Sciatic nerve (tissue), 2 donors: ENCODE measurements around the gene HYCC2. TPM values are rescaled to one million over a fixed set of nuclear protein-coding genes. Genes with fewer than 3 reads are reported as not detected.

ENCODE experiments used
- ATAC-seq: fragments of 200-7000 bp; cut with Tn5 transposase; one replicate; pipeline ENCODE4 v1.9.1; 2020; ENCODE audit warnings: mild to moderate bottlenecking, moderate library complexity
- DNase-seq: peaks from one replicate; pipeline ENCODE4 v3.0.0-alpha.2; 2020; ENCODE audit warnings: low spot score
- intact Hi-C: fragments of 100-400 bp; cut with DNase I; formaldehyde crosslinking; loops from one replicate; pipeline ENCODE4 v1.14.2; 2022
- total RNA-seq: library from RNA; stranded (reverse); fragmentation: NEBNext Ultra II Directional; extraction: Animal tissue kit (Norgen Biotek cat#: 25700); gene quantifications from one replicate; pipeline ENCODE4 v1.2.1, GENCODE V29; 2021
- donor health status: DM: no; HTN: no; CAD: no.
- donor health status: DM: no; HTN: no; CAD: no.

The HYCC2 gene
- total RNA-seq, 1 donor from 2014 or later = 35.0 TPM

- intact Hi-C loops = no loop called here
- DNase-seq = no peak
- ATAC-seq = no peak
These were observed 49.6 kb downstream of the HYCC2 start for GRCh38 chr2:201021914-201022313.

Other genes starting within 250 kb of the HYCC2 start
- gene CLK1, start 207.0 kb downstream of the HYCC2 start, total RNA-seq = 358 TPM
- gene PPIL3, start 182.6 kb downstream of the HYCC2 start, total RNA-seq = 35.1 TPM
- 19.9 TPM for gene NIF3L1, start 182.3 kb downstream of the HYCC2 start, total RNA-seq
- 36.2 TPM for gene ORC2, start 108.0 kb downstream of the HYCC2 start, total RNA-seq
- 49.6 TPM for gene NDUFB3, start 330 bp upstream of the HYCC2 start, total RNA-seq
- gene CFLAR, start 44.5 kb upstream of the HYCC2 start, total RNA-seq = 210 TPM
- gene CASP10, start 111.5 kb upstream of the HYCC2 start, total RNA-seq = 14.3 TPM
- gene CASP8, start 188.9 kb upstream of the HYCC2 start, total RNA-seq = 12.1 TPM